Astrocyte of the spinal cord (primary cell): Measurements from ENCODE around the gene BCKDHA.

Source experiments
- DNase-seq: peaks from one replicate; pipeline ENCODE4 v3.0.0; 2011; ENCODE audit warnings: low read depth, low spot score
- H3K4me3 ChIP-seq: 2 replicates; pipeline ENCODE4 v1.5.1; 2011; ENCODE audit warnings: low read depth, mild to moderate bottlenecking, low read length, moderate library complexity
- in situ Hi-C: cut with HindIII; loops from 2 replicates; pipeline ENCODE4 v1.10.0; 2017; ENCODE audit warnings: low sequenced_read_pairs
- TF ChIP-seq, protein P1 (sequence below): IDR thresholded peaks from 2 replicates; pipeline ENCODE4 v1.5.1; 2012; ENCODE audit warnings: low read depth, mild to moderate bottlenecking, low read length, inconsistent platforms

The BCKDHA gene

DNA sequence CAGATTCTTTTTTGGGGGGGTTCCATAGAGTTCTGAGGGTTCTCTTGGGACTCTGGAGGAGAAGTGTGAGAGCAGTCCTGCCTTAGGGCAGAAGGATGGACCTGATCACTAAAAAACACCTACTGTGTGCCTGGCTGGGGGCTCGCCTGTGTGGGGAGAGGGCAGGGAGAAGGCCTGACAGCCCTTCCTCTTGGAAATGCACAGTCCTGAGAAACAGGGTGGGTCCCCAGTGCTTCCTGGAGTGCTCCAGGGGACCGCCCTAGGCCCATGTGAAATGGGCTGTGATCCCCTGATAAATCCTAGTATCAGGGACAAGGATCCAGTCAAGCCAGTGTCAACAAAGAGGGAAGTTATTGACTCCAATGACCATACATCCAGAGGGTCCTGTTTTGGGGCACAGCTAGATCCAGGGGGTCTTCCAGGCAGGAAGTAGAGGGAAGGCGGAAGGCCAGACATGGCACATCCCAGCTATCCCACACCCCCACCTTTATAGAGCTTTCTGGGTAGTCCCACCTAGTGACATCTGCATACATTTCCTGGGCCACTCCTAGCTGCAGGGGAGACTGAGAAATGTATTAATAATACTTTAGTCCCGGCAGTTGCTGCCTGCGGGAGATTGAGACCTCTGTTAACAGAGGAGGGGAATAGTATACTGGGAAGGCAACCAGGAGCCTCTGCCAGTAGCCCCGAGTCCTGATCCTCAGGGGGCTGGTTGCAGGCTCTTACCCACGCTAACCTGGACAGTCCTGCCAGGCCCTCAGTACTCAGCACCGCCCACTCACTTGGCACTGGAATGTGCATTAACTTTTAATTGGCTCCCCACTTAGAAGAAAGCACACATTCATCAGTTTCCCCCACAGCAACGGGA is 13.7 kb downstream of the BCKDHA start:
- in situ Hi-C loops, result no loop called here
- no peak overlapping the region for H3K4me3 ChIP-seq
- TF ChIP-seq, protein P1, sequence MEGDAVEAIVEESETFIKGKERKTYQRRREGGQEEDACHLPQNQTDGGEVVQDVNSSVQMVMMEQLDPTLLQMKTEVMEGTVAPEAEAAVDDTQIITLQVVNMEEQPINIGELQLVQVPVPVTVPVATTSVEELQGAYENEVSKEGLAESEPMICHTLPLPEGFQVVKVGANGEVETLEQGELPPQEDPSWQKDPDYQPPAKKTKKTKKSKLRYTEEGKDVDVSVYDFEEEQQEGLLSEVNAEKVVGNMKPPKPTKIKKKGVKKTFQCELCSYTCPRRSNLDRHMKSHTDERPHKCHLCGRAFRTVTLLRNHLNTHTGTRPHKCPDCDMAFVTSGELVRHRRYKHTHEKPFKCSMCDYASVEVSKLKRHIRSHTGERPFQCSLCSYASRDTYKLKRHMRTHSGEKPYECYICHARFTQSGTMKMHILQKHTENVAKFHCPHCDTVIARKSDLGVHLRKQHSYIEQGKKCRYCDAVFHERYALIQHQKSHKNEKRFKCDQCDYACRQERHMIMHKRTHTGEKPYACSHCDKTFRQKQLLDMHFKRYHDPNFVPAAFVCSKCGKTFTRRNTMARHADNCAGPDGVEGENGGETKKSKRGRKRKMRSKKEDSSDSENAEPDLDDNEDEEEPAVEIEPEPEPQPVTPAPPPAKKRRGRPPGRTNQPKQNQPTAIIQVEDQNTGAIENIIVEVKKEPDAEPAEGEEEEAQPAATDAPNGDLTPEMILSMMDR, result no peak
- DNase-seq, result no peak

DNA sequence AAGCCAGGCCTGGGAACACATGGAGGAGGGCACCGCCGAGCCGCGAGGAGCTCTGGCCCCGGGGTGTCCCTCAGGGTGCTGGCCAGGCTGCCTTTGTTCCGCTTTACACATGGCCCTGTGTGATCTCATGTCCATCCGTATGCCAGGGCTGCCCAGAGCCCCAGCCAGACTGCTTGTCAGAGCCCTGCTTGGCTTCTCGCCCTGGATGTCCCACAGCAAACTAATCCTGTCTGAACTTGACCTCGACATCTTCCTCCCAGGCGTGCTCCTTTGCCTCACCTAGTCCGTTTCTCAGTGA is 14.3 kb downstream of the BCKDHA start:
- DNase-seq, result no peak
- TF ChIP-seq, protein P1, result no peak
- no peak overlapping the region for H3K4me3 ChIP-seq
- in situ Hi-C loops, result no loop called here

DNA sequence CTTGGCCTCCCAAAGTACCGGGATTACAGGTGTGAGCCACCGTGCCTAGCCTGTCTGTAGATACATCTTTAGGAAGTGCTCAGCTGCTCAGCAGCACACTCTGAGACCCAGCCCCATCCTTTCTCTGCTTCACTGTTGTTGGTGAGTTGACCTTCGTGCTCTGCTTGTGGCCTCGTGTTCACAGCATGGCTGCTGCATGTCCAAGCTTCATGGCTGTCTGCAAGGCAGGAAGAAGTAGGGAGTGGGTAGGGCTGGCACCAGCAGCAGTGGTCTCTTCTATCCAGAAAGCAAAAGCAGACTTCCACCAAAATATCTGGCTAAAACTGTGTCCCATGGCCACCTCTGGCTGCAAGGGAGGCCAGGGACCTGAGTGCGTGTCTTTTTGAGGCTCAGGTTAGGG is 15.3 kb downstream of the BCKDHA start:
- no peak overlapping the region for H3K4me3 ChIP-seq
- no peak for DNase-seq
- TF ChIP-seq, protein P1, result no peak
- in situ Hi-C loops, result no loop called here

DNA sequence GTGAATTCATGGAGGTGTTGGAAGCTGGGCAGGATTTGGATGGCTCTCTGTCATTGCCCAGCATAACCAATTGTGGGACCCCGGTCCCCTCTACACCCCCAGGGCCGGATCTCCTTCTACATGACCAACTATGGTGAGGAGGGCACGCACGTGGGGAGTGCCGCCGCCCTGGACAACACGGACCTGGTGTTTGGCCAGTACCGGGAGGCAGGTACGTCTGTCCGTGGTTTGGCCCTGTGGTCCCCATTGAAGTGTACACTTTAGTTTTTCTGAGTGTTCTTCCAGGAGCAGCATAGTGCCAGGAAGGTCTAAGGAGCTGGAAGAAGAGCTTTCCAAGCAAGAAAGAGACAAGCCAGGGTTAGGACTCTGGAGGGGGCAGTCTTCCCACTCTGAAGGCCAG is 16.3 kb downstream of the BCKDHA start:
- DNase-seq, result no peak
- TF ChIP-seq, protein P1, result no peak
- in situ Hi-C loops, result no loop called here
- no peak overlapping the region for H3K4me3 ChIP-seq

DNA sequence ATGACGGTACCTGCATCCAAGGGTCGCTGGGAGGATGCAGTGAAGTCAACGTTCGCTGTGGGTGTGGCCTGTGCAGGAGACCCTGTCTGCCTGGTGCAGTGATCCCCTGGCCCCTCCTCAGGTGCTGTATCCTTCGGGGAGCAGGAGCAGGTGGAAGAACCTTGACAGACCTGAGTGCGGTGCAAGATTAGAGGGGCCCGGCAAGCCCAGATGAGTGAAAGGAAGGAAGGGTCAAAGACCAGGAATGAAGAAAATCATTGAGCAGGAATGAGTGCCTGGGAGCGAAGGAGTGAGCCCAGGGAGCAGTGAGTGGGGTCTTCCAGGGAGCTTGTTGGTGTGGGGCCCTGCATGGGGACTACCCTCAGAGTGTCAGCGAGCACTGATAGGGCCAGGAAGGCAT is 16.8 kb downstream of the BCKDHA start:
- no peak overlapping the region for H3K4me3 ChIP-seq
- in situ Hi-C loops, result no loop called here
- no peak for DNase-seq
- TF ChIP-seq, protein P1, result no peak

DNA sequence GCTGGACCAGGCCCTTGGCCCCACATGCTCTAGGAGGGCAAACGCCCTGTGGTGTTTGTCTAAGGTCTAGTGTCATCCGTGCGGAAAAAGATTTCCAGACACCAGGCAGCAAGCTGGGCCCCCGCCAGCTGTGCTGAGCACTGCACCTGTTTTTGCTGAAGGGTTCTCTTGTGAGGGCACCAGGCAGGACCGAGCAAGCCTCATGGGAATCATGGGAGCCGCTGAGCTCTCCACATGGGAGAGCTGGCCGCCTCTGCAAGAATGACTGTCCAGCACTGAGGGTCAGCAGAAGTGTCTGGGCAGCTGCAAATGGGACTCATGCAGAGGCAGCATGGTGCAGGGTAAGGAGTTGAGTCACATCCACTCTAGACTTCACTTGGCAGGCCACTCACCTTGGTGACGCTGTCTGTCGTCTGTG is 17.5 kb downstream of the BCKDHA start:
- no peak overlapping the region for H3K4me3 ChIP-seq
- TF ChIP-seq, protein P1, result no peak
- DNase-seq, result no peak
- in situ Hi-C loops, result no loop called here

DNA sequence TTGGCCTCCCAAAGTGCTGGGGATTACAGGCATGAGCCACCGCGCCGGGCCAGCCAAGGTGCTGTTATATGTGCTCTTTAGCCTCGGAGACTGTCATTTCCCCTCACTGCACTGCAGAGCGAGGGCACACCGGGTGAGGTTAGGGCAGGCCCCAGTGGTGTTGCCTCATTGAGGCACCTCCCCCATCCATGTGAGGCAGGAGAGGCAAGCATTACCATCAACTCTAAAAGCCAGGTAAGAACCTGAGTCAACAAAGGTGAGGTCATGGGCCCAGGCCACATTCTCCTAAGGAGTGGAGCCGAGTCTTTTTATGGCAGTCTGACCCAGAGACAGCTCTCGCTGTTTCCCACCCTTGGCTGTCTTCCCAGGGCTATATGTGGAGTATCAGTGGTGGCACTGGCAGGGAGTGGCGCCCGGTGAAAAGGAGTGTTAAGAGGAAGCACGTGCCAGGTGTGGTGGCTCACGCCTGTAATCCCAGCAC is 18.6 kb downstream of the BCKDHA start:
- no peak for DNase-seq
- in situ Hi-C loops, result no loop called here
- TF ChIP-seq, protein P1, result no peak
- H3K4me3 ChIP-seq, result no peak overlapping the region
